NT2/D1 (cell line): ENCODE data around the gene PTGR2.

Source experiments
- SUZ12 ChIP-seq: IDR thresholded peaks from 2 replicates; pipeline ENCODE4 v1.6.1; 2011; ENCODE audit not compliant: insufficient read length, insufficient read depth; ENCODE audit errors: extremely low read depth
- YY1 ChIP-seq: IDR thresholded peaks from 2 replicates; pipeline ENCODE4 v1.6.1; 2011; ENCODE audit not compliant: insufficient read length, insufficient read depth
- ZNF274 ChIP-seq: IDR thresholded peaks from 2 replicates; pipeline ENCODE4 v1.6.1; 2011; ENCODE audit warnings: mild to moderate bottlenecking, low read depth, low read length

GRCh38 chr14:73816393-73816816, 35.2 kb upstream of the PTGR2 start:
- no peak for TF ChIP-seq YY1
- TF ChIP-seq ZNF274 = no peak
- no peak for TF ChIP-seq SUZ12
